ENCODE measurements around the gene BUB1B.

GRCh38 chr15:40258544-40258943, 97.7 kb downstream of the BUB1B start:
- TF ChIP-seq CTCF (IDR thresholded peaks at IDR 0.05; ENCODE audit: low read length) (no peak), EZH2phosphoT487 (IDR thresholded peaks at IDR 0.05; ENCODE audit: low read length) (no peak)

Data from MM.1S (cell line).